ENCODE results near the gene ING4.

ING4 gene

DNA sequence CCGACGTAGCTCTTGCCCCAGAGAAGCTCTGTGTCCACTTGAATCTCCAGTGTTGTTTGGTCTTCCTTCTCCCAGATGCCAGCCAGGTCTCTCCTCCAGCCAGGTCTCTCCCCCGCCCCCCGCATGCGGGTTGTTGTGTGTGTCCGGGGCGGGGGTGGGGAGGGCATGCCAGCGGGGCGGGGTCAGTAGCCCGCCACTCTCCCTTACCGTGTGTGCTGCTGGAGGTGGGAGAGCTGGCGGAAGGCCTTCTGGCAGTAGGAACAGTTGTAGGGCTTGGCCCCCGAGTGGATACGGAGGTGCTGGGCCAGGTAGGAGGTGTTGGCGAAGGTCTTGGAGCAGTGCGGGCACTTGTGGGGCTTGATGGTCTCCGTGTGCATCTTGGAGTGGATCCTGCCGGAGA is 9.2 kb upstream of the ING4 start:
- Histone ChIP-seq H3K9me2 (replicated peaks; ENCODE audit: low read depth, low read length) (no peaks in the 10 kb centered on the region), H3K4me3 (ENCODE audit: low read length, poor library complexity, severe bottlenecking) (no peak overlapping the region), H3K9ac (ENCODE audit: low read depth, low read length, poor library complexity, severe bottlenecking) (no peak overlapping the region), H4K20me1 (ENCODE audit: insufficient read depth, low read length, poor library complexity, severe bottlenecking) (peaks cover 11% of the 10 kb centered on the region), H2AFZ (ENCODE audit: low read length) (no peak overlapping the region), H3K79me2 (ENCODE audit: insufficient read depth, low read length) (peaks cover 18% of the 10 kb centered on the region), H3K4me1 (ENCODE audit: insufficient read depth, low read length, poor library complexity, severe bottlenecking) (no peaks in the 10 kb centered on the region), H3K9me3 (ENCODE audit: insufficient read depth, low read depth, low read length) (no peaks in the 10 kb centered on the region), H3F3A (ENCODE audit: low read depth) (no peaks in the 10 kb centered on the region), H3K36me3 (ENCODE audit: insufficient read depth, low read length) (peaks cover 99% of the 10 kb centered on the region), H3K4me2 (ENCODE audit: low read depth, low read length, poor library complexity, severe bottlenecking) (no peak overlapping the region), H3K27me3 (ENCODE audit: insufficient read depth, low read length, poor library complexity, severe bottlenecking) (no peaks in the 10 kb centered on the region)
- TF ChIP-seq, protein P1, sequence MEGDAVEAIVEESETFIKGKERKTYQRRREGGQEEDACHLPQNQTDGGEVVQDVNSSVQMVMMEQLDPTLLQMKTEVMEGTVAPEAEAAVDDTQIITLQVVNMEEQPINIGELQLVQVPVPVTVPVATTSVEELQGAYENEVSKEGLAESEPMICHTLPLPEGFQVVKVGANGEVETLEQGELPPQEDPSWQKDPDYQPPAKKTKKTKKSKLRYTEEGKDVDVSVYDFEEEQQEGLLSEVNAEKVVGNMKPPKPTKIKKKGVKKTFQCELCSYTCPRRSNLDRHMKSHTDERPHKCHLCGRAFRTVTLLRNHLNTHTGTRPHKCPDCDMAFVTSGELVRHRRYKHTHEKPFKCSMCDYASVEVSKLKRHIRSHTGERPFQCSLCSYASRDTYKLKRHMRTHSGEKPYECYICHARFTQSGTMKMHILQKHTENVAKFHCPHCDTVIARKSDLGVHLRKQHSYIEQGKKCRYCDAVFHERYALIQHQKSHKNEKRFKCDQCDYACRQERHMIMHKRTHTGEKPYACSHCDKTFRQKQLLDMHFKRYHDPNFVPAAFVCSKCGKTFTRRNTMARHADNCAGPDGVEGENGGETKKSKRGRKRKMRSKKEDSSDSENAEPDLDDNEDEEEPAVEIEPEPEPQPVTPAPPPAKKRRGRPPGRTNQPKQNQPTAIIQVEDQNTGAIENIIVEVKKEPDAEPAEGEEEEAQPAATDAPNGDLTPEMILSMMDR (conservative IDR thresholded peaks at IDR 0.05; ENCODE audit: low read length), result no peak
- TF ChIP-seq EZH2phosphoT487 (IDR thresholded peaks at IDR 0.05; ENCODE audit: borderline replicate concordance), result no peak

DNA sequence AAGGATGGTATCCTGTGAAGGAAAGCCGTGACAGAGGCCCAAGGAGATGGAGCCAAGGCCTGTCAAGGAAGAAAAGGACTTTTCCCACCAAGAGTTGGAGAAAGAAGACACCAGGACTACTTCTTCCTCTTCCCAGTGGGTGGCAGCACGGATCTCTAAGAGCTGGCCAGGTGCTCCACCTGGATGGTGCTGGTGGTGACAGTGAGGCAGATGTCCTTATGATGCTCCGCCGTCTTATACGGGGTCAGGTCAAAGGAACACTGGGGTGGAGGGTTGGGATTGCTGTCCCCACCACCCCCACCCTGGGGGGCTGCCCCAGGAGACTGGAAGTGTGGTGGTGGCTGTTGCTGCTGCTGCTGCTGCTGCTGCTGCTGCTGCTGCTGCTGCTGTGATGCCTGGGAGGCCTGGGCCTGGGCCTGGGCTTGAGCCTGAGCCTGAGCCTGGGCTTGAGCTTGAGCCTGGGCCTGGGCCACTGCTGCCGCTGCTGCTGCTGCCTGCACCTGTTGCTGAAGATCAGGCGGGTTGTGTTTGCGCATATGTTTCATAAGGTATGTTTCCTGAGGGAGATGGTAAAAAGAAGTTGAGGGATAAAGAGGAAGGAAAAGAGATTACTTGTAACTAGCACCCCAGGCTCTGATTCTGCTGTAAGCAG is 4.8 kb upstream of the ING4 start:
- H3K36me3 ChIP-seq (ENCODE audit: insufficient read depth, low read length), result peaks cover 66% of the 10 kb centered on the region; the same call in 1 of the 2 replicates

DNA sequence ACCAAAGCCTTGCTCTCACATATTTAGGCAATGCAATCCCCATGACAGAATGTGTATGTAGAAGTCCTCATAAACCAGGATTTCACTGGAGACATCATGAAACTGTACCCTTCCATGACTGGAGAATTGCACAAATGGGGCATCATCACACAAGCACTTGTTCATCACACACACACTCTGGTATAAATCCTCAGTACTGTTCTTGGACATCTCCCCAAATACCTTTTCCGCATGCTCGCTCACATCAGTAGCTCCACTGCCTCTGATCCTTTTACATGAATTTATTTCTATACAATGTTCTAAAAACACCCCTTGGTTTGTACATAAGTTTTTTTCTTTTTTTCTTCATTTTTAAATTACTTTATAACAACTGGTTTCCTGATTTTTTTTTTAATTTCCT is 3.3 kb upstream of the ING4 start:
- H3F3A ChIP-seq (ENCODE audit: low read depth), result peaks cover 4% of the 10 kb centered on the region; the same call in 1 of the 2 replicates

More for the DNA sequence above, 4.8 kb upstream of the ING4 start:
- no peak overlapping the region for H3K4me2 ChIP-seq (ENCODE audit: low read depth, low read length, poor library complexity, severe bottlenecking)
- no peak overlapping the region for H2AFZ ChIP-seq (ENCODE audit: low read length)
- no peak overlapping the region for H3K9ac ChIP-seq (ENCODE audit: low read depth, low read length, poor library complexity, severe bottlenecking)
- H3K4me3 ChIP-seq (ENCODE audit: low read length, poor library complexity, severe bottlenecking), result no peak overlapping the region
- TF ChIP-seq EZH2phosphoT487 (IDR thresholded peaks at IDR 0.05; ENCODE audit: borderline replicate concordance), result no peak
- TF ChIP-seq, protein P1 (conservative IDR thresholded peaks at IDR 0.05; ENCODE audit: low read length), result peak; percentile 32; the same call in 1 of the 2 replicates
- H3K27me3 ChIP-seq (ENCODE audit: insufficient read depth, low read length, poor library complexity, severe bottlenecking), result no peaks in the 10 kb centered on the region
- H3K9me2 ChIP-seq (replicated peaks; ENCODE audit: low read depth, low read length), result no peaks in the 10 kb centered on the region
- H3F3A ChIP-seq (ENCODE audit: low read depth), result peaks cover 4% of the 10 kb centered on the region; the same call in 1 of the 2 replicates
- H3K79me2 ChIP-seq (ENCODE audit: insufficient read depth, low read length), result peaks cover 1% of the 10 kb centered on the region; the same call in 1 of the 2 replicates
- H3K9me3 ChIP-seq (ENCODE audit: insufficient read depth, low read depth, low read length), result no peaks in the 10 kb centered on the region
- H4K20me1 ChIP-seq (ENCODE audit: insufficient read depth, low read length, poor library complexity, severe bottlenecking), result no peaks in the 10 kb centered on the region
- peaks cover 9% of the 10 kb centered on the region for H3K4me1 ChIP-seq (ENCODE audit: insufficient read depth, low read length, poor library complexity, severe bottlenecking)

More for the DNA sequence above, 3.3 kb upstream of the ING4 start:
- Histone ChIP-seq H3K4me2 (ENCODE audit: low read depth, low read length, poor library complexity, severe bottlenecking) (no peak overlapping the region), H3K36me3 (ENCODE audit: insufficient read depth, low read length) (peaks cover 52% of the 10 kb centered on the region; the same call in 1 of the 2 replicates), H3K4me1 (ENCODE audit: insufficient read depth, low read length, poor library complexity, severe bottlenecking) (peaks cover 21% of the 10 kb centered on the region), H4K20me1 (ENCODE audit: insufficient read depth, low read length, poor library complexity, severe bottlenecking) (no peaks in the 10 kb centered on the region), H3K79me2 (ENCODE audit: insufficient read depth, low read length) (peaks cover 16% of the 10 kb centered on the region), H3K9me3 (ENCODE audit: insufficient read depth, low read depth, low read length) (no peaks in the 10 kb centered on the region), H3K9ac (ENCODE audit: low read depth, low read length, poor library complexity, severe bottlenecking) (no peak overlapping the region), H2AFZ (ENCODE audit: low read length) (no peak overlapping the region), H3K9me2 (replicated peaks; ENCODE audit: low read depth, low read length) (no peaks in the 10 kb centered on the region), H3K4me3 (ENCODE audit: low read length, poor library complexity, severe bottlenecking) (no peak overlapping the region), H3K27me3 (ENCODE audit: insufficient read depth, low read length, poor library complexity, severe bottlenecking) (no peaks in the 10 kb centered on the region)
- TF ChIP-seq, protein P1 (conservative IDR thresholded peaks at IDR 0.05; ENCODE audit: low read length), result no peak
- no peak for TF ChIP-seq EZH2phosphoT487 (IDR thresholded peaks at IDR 0.05; ENCODE audit: borderline replicate concordance)

Data from Loucy (cell line).